ENCODE data around the gene ASCC1. TPM values are rescaled to one million over a fixed set of nuclear protein-coding genes. Genes with fewer than 3 reads are reported as not detected.

ASCC1 gene
- total and polyA plus RNA-seq, 2 experiments from 2014 or later, result 13.7 to 37.2 TPM

DNA sequence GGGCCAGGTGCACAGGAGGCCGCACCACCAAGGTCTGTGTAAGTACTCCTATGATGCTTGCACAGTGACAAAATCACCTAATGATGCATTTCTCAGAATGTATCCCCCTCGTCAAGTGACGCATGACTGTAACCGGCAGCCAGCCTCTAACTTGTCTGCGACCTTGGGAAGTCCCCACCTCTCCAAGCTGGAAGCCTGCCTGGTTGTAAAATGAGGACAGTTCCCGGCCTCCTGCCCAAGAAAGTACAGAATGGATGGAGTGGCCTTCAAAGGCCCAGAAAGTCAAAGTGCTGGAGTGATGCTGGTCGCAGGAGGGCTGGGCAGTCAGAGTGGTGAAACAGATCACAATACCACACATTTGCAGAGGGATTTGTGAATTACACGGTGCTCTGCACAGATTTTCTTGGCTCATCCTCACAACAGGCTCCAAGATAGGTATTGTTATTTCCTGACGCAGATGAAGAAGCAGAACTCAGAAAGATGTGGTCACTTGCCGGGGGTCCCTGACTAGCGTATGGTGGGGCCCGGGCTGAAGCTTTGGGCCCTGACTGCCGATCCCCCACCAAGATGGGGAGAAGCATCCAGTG lies 150.5 kb downstream of the ASCC1 start:
- Histone ChIP-seq H4K20me1 (replicated peaks; ENCODE audit: insufficient read depth) (no peaks in the 10 kb centered on the region), H3K4me2 (no peak overlapping the region), H3K4me3 (no peak overlapping the region), H2AFZ (no peak overlapping the region), H3K27ac (ENCODE audit: low read depth) (no peak overlapping the region), H3K79me2 (replicated peaks; ENCODE audit: insufficient read depth) (no peaks in the 10 kb centered on the region), H3F3A (replicated peaks; ENCODE audit: low read depth) (no peaks in the 10 kb centered on the region), H3K9me2 (ENCODE audit: insufficient read depth) (no peaks in the 10 kb centered on the region), H3K27me3 (ENCODE audit: insufficient read depth) (no peaks in the 10 kb centered on the region), H3K36me3 (ENCODE audit: insufficient read depth) (no peaks in the 10 kb centered on the region), H3K4me1 (ENCODE audit: insufficient read depth) (no peaks in the 10 kb centered on the region)
- Mint-ChIP-seq H3K27ac (no peak overlapping the region), H3K4me1 (peaks cover 14% of the 10 kb centered on the region), H3K4me3 (no peak overlapping the region), H3K9me3 (no peaks in the 10 kb centered on the region), H3K27me3 (ENCODE audit: insufficient read depth, low read depth, poor library complexity) (peaks cover 18% of the 10 kb centered on the region), H3K36me3 (ENCODE audit: low read depth) (no peaks in the 10 kb centered on the region)
- ATAC-seq, result no peak
- no peak for DNase-seq (ENCODE audit: low spot score)
- TF ChIP-seq NANOG (IDR thresholded peaks at IDR 0.05; ENCODE audit: borderline replicate concordance), result no peak

DNA sequence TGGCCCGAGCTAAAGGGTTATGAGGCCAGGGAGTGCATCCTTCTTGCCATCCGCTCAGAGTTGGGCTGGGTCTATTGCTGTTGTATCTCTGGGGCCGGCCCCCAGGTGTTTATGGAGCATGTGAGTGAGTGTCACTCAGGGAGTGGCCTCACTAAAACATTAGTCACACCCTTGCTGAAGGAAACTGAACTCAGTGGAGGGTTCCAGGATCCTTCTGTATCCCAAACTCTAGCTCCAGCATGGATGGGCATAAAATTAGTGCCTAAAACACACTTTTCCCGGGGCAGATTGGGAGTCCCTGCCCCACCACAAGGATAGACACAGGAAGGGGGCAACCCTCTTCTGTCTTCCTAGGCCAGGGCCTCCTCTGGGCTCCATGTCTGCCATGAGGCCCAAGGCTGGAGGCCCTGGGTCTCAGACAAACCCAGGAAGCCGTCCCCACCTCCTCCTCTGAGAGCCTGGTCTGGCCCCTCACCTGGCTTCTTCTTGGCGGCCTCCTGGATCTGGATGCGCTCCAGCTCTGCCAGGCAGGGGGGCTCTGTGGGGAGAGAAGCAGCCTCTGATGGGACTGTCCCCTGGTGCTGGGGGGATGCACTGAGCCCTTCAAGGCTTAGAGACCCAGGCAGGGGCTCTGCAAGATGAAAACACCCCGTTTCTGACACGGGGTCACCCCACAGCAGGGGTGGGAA lies 152.2 kb downstream of the ASCC1 start:
- H3K9me2 ChIP-seq (ENCODE audit: insufficient read depth), result no peaks in the 10 kb centered on the region
- Mint-ChIP-seq H3K36me3 (ENCODE audit: low read depth) (no peaks in the 10 kb centered on the region), H3K9me3 (no peaks in the 10 kb centered on the region), H3K27me3 (ENCODE audit: insufficient read depth, low read depth, poor library complexity) (peaks cover 14% of the 10 kb centered on the region), H3K4me1 (peaks cover 15% of the 10 kb centered on the region), H3K4me3 (no peak overlapping the region), H3K27ac (no peak overlapping the region)
- no peaks in the 10 kb centered on the region for H3K36me3 ChIP-seq (ENCODE audit: insufficient read depth)
- no peaks in the 10 kb centered on the region for H4K20me1 ChIP-seq (replicated peaks; ENCODE audit: insufficient read depth)
- no peak overlapping the region for H3K27ac ChIP-seq (ENCODE audit: low read depth)
- H3F3A ChIP-seq (replicated peaks; ENCODE audit: low read depth), result no peaks in the 10 kb centered on the region
- H3K4me3 ChIP-seq, result no peak overlapping the region
- no peak overlapping the region for H2AFZ ChIP-seq
- DNase-seq (ENCODE audit: low spot score) (no peak), ATAC-seq (no peak)
- H3K4me1 ChIP-seq (ENCODE audit: insufficient read depth), result no peaks in the 10 kb centered on the region
- H3K79me2 ChIP-seq (replicated peaks; ENCODE audit: insufficient read depth), result no peaks in the 10 kb centered on the region
- no peaks in the 10 kb centered on the region for H3K27me3 ChIP-seq (ENCODE audit: insufficient read depth)
- H3K4me2 ChIP-seq, result no peak overlapping the region
- TF ChIP-seq NANOG (IDR thresholded peaks at IDR 0.05; ENCODE audit: borderline replicate concordance), result no peak
- no peak for TF ChIP-seq STAT1 (IDR thresholded peaks at IDR 0.05; ENCODE audit: unreplicated experiment)
- TF ChIP-seq, protein P1, sequence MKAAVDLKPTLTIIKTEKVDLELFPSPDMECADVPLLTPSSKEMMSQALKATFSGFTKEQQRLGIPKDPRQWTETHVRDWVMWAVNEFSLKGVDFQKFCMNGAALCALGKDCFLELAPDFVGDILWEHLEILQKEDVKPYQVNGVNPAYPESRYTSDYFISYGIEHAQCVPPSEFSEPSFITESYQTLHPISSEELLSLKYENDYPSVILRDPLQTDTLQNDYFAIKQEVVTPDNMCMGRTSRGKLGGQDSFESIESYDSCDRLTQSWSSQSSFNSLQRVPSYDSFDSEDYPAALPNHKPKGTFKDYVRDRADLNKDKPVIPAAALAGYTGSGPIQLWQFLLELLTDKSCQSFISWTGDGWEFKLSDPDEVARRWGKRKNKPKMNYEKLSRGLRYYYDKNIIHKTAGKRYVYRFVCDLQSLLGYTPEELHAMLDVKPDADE (IDR thresholded peaks at IDR 0.05), result no peak
- no peak for TF ChIP-seq POLR2AphosphoS5 (IDR thresholded peaks at IDR 0.05; ENCODE audit: low read depth)

DNA sequence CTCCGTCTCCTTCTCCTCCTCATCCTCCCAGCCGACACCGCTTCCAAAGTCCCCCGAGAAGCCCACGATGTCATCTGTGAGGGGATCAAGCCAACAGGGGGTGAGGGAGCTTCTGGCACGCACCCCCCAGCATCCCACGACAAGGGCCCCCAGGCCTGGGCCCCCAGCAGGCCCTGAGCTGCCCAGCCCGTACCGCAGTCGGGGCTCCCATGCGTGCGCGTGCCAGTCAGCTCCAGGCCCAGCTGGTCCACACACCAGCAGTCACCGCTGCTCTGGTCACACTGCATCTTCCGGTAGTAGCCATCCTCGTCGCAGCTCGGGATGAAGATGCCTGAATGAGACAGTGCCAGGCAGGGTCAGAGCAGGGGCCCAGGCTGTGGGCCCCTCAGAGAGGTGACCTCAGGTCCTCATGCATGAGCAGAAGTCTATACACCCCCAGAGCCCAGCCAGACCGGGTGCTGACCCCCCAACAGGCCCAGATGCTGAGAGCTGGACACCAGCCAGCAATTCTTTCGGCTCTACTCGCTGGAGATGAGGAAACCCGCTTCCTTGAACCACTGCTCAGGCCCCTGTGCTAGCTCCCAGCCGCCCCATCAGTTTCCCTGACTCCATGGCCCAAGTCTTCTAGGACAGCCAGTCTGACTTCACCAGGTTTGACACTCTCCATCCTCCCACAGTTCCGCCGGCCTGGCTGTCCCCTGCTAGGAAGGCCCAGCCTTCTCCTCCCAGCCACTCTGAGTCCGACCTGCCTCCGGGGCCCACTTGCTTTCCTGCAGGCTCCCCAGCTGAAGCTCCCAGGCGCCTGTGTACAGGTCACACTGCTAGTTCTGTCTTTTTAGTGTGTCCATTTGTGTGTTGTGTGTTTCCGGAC lies 153.0 kb downstream of the ASCC1 start:
- Mint-ChIP-seq H3K27ac (no peak overlapping the region), H3K9me3 (no peaks in the 10 kb centered on the region), H3K27me3 (ENCODE audit: insufficient read depth, low read depth, poor library complexity) (peaks cover 15% of the 10 kb centered on the region), H3K4me1 (peaks cover 15% of the 10 kb centered on the region), H3K4me3 (no peak overlapping the region), H3K36me3 (ENCODE audit: low read depth) (no peaks in the 10 kb centered on the region)
- Histone ChIP-seq H3F3A (replicated peaks; ENCODE audit: low read depth) (no peaks in the 10 kb centered on the region), H3K27ac (ENCODE audit: low read depth) (no peak overlapping the region), H3K4me1 (ENCODE audit: insufficient read depth) (no peaks in the 10 kb centered on the region), H3K27me3 (ENCODE audit: insufficient read depth) (no peaks in the 10 kb centered on the region), H3K4me3 (no peak overlapping the region), H3K9me2 (ENCODE audit: insufficient read depth) (no peaks in the 10 kb centered on the region), H3K79me2 (replicated peaks; ENCODE audit: insufficient read depth) (no peaks in the 10 kb centered on the region), H2AFZ (no peak overlapping the region), H3K4me2 (no peak overlapping the region), H3K36me3 (ENCODE audit: insufficient read depth) (no peaks in the 10 kb centered on the region), H4K20me1 (replicated peaks; ENCODE audit: insufficient read depth) (no peaks in the 10 kb centered on the region)
- DNase-seq (ENCODE audit: low spot score) (no peak), ATAC-seq (no peak)
- TF ChIP-seq POLR2AphosphoS5 (IDR thresholded peaks at IDR 0.05; ENCODE audit: low read depth), result no peak
- TF ChIP-seq EZH2 (IDR thresholded peaks at IDR 0.05; ENCODE audit: low read depth, unreplicated experiment), result no peak
- TF ChIP-seq, protein P2, sequence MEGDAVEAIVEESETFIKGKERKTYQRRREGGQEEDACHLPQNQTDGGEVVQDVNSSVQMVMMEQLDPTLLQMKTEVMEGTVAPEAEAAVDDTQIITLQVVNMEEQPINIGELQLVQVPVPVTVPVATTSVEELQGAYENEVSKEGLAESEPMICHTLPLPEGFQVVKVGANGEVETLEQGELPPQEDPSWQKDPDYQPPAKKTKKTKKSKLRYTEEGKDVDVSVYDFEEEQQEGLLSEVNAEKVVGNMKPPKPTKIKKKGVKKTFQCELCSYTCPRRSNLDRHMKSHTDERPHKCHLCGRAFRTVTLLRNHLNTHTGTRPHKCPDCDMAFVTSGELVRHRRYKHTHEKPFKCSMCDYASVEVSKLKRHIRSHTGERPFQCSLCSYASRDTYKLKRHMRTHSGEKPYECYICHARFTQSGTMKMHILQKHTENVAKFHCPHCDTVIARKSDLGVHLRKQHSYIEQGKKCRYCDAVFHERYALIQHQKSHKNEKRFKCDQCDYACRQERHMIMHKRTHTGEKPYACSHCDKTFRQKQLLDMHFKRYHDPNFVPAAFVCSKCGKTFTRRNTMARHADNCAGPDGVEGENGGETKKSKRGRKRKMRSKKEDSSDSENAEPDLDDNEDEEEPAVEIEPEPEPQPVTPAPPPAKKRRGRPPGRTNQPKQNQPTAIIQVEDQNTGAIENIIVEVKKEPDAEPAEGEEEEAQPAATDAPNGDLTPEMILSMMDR (conservative IDR thresholded peaks at IDR 0.05; ENCODE audit: low read depth in 2 of 2), result no peak

Measured in GM23338 (cell line).